Left cardiac atrium (tissue), 4 donors: ENCODE results near the gene VEGFD. TPM values are rescaled to one million over a fixed set of nuclear protein-coding genes. Genes with fewer than 3 reads are reported as not detected.
"Not testable (repeated sequence)": the region's sequence is repeated elsewhere in the genome, so short reads cannot be mapped to it uniquely, and the experiment has no call there.

Source experiments
- ATAC-seq, 2 donors: fragments of 200-7000 bp; cut with Tn5 transposase; one replicate each; pipeline ENCODE4 v1.9.1; 2020; ENCODE audit warnings: mild to moderate bottlenecking in 2 of 2, moderate library complexity in 2 of 2
- DNase-seq: peaks from one replicate; pipeline ENCODE4 v3.0.0-alpha.2; 2020
- intact Hi-C, 2 donors: fragments of 100-400 bp; cut with DNase I; formaldehyde crosslinking; loops; one replicate each; pipeline versions ENCODE4 v1.14.1 to v1.15.1; 2022 to 2023
- total RNA-seq, 2 donors: library from RNA; stranded (reverse); fragmentation: NEBNext Ultra II Directional; extraction: Animal tissue kit (Norgen Biotek cat#: 25700); gene quantifications; one replicate each; pipeline ENCODE4 v1.2.1, GENCODE V29; 2021
- donor health status: DM: no; HTN: yes; CAD: no.
- donor health status: DM: no; HTN: yes; CAD: no; lungs with severe emphysema.
- donor health status: DM: yes; HTN: yes; CAD: no.
- donor health status: Dilated cardiomyopathy.

VEGFD gene
- total RNA-seq, 2 donors from 2014 or later = 2.5 to 13.9 TPM

GRCh38 chrX:15319075-15319474, 65.1 kb downstream of the VEGFD start:
- DNase-seq = no peak
- intact Hi-C loops = no loop called here
- no peak for ATAC-seq

DNA sequence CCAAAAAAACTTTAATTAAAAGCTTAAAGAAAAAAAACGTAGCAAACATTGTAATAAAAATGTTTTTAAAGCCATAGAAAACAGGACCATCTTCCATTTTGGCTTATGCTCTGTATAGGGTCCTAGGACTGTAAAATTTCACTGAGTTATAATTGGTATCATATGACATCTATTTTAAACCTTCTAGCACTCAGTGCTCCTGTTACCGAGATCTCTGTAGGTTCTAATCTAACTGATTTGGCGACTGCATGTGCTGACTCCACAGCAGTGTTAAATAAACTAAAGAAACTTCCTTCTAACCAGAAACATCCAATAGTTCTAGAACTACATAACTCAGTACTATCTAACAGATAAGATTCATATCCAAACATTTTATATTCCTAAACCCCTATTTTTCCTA, 68.7 kb downstream of the VEGFD start, which contains the start of gene ASB11:
ASB11 (minus strand) TSS at position 132 of the 400 bp plus-strand sequence; CDS start at position 97, 35 bp downstream.
- ATAC-seq (no peak), DNase-seq (no peak)
- intact Hi-C loops = no loop called here

DNA sequence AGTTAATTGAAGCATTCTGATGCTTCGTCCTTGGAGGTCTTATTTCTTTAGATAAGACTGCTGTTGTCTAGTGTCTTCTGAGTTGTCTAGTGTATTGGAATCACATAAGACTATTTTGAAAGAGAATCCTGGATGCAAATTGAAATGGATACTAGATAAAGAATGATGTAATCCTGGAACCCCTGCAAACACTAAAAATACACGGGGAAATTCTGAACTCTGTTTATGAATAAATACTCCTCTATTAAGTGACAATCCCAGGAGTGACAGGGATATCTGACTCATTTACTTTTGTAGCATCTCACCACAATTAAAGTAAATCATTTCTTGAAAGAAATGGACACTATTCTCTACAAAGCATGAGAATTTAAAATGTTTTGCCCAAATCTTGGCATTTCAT, 69.7 kb downstream of the VEGFD start:
- DNase-seq = no peak
- ATAC-seq = no peak
- intact Hi-C loops = no loop called here

GRCh38 chrX:15311119-15311518, 73.1 kb downstream of the VEGFD start:
- peak in 1 of 2 donors; percentile 44 for ATAC-seq
- intact Hi-C loops = no loop called here

DNA sequence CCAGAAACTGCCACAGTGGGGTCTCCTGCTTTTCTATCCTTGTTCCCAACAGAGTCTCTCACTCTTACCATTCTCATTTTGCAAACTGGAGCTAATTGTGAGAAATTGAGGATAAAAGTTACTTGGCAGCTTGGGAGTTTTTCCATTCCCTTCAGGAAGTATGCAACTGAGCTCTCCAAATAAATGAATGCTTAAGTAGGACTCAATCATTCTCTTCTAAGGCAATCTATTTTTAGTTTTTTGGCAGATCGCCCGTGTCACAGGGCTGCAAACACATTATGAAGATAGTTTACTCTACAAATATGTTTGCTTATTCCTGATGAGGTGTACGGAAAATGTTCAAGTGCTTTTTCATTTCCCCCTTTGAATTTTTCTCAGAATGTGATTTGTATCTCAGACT, 74.1 kb downstream of the VEGFD start:
- DNase-seq = peak; percentile 26
- intact Hi-C loops = no loop called here
- ATAC-seq = peak; percentile 68 to 84

More at GRCh38 chrX:15311119-15311518, 73.1 kb downstream of the VEGFD start:
- no peak for DNase-seq

GRCh38 chrX:15305899-15306298, 78.3 kb downstream of the VEGFD start:
- intact Hi-C loops, DNase-seq, ATAC-seq: not testable (repeated sequence)

DNA sequence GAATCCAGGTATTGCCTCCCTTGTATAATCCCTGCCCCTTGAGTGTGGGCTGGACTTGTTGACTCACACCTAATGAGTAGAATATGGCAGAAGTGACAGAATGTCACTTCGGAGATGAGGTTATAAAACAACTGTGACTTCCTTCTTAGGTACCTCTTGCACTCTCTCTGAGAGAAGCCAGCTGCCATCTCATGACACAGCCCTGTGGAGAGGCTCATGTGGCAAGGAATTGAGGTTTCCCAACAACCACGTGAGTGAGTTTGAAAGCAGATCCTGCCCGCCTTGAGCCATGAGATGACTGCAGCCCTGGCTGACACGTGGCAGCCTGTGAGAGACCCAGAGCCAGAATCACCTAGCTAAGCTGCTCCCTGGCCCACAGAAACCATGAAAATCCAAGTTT, 82.3 kb downstream of the VEGFD start:
- intact Hi-C loops = no loop called here
- DNase-seq (peak; percentile 56), ATAC-seq (peak; percentile 76 to 87)

DNA sequence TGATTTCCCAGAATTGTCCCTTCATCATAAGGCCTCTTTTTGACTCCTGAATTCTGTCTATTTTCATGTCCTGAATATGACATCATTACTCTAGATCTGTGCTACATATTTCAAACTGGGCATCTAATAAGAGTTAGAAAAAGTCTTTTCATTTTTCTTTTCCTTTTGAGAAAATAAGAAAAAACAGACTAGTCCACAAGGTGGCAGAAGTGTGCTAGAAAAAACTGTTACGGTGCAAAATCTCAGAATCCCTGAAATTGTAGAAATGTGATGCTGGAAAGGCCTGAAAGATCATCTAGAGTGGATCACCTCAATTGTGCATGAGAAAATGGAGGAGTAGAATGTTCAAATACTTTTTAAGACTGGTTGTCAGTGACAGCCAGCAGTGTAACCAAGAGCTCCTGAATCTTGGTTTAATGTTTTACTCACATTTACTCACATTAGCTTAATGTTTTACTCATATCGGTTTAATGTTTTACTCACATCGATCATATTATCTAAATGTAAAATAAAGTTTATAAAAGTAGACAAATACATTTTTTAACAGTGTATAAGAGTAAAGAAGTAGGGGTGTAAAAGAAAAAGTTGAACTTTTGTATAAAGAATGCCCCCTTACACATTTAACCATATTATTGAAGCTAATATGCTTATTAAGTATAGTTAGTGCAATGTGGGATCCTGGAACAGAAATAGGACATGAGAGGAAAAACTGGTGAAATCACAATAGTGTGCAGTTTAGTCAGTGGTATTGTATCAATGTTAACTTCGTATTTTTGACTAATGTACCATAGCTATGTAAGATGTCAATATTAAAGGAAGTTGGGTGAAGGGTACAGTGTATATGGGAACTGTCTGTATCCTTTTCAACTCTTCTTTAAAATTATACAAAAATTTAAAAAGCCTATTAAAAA, 84.0 kb downstream of the VEGFD start:
- DNase-seq (no peak), ATAC-seq (no peak)
- intact Hi-C loops = loop anchor here in 1 of 2 donors (5.0 kb wide), 2 partner anchors 37 to 167 kb away; partner anchors contain the start of gene PIGA

- ATAC-seq (peak in 1 of 2 donors; percentile 50), DNase-seq (no peak)
- intact Hi-C loops = loop anchor here in 1 of 2 donors (5.0 kb wide), 2 partner anchors 39 to 169 kb away; partner anchors contain the start of gene PIGA
Observed at GRCh38 chrX:15298780-15299179, 85.4 kb downstream of the VEGFD start.

DNA sequence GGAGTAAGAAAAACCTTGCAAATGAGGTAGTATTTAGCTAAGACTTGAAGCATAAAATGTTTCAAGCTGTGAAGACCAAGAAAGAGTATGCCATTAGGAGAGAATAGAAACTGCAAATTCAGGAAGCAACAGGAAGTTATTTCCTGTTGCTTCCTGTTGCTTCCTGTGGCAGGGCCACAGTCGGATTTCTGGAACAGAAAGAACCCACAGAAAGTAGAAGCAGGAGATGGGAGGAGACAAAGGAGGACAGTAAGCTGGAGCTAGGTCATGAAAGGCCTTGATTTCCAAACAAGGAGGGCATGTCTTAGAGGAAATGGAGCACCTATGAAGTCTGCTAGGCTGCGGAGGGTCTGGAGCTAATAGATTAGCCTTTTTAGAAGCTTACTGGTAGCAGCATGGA, 86.0 kb downstream of the VEGFD start:
- DNase-seq (no peak), ATAC-seq (peak in 1 of 2 donors; percentile 44)
- intact Hi-C loops = loop anchor here in 1 of 2 donors (5.0 kb wide), 2 partner anchors 39 to 169 kb away; partner anchors contain the start of gene PIGA

Other genes starting within 250 kb of the VEGFD start
- gene ASB9, start 114.3 kb downstream of the VEGFD start, total RNA-seq = 1 to 10 TPM; 1.3 to 1.4 TPM
- 10 to 100 TPM; 61.6 to 65.9 TPM for gene ASB11, start 68.8 kb downstream of the VEGFD start, total RNA-seq
- 1 to 10 TPM; 2.9 to 6.3 TPM for gene PIGA, start 48.9 kb downstream of the VEGFD start, total RNA-seq
- 10 to 100 TPM in 1 of 2 donors, 1 to 10 TPM in 1; 8.7 to 14.8 TPM for gene PIR, start 108.9 kb upstream of the VEGFD start, total RNA-seq
- 10 to 100 TPM in 1 of 2 donors, 1 to 10 TPM in 1; 1.6 to 16.8 TPM for gene BMX, start 116.4 kb upstream of the VEGFD start, total RNA-seq
- 10 to 100 TPM; 14.3 to 17.2 TPM for gene ACE2, start 216.5 kb upstream of the VEGFD start, total RNA-seq